Activated CD8-positive, alpha-beta T cell treated with anti-CD3 and anti-CD28 coated beads for 36 hours (primary cell): ENCODE results near the gene NDUFV2. TPM values are rescaled to one million over a fixed set of nuclear protein-coding genes. Genes with fewer than 3 reads are reported as not detected.

ENCODE experiments used
- ATAC-seq: fragments of 200-7000 bp; cut with Tn5 transposase; one replicate; pipeline ENCODE4 v1.10.0; 2021; ENCODE audit warnings: mild to moderate bottlenecking, moderate library complexity
- CTCF ChIA-PET: fragments of 350-600 bp; sonication (Branson Sonifier 250); formaldehyde crosslinking; loops from one replicate; lab custom pipeline; 2021; ENCODE audit warnings: antibody characterized with exemption; lab: Charles Lee
- POLR2A ChIA-PET: fragments of 350-600 bp; sonication (Branson Sonifier 250); formaldehyde crosslinking; loops from one replicate; lab custom pipeline; 2021; ENCODE audit warnings: antibody characterized with exemption; lab: Charles Lee
- DNase-seq: peaks from one replicate; pipeline ENCODE4 v3.0.0-alpha.2; 2020
- H3K27ac Mint-ChIP-seq: one replicate; pipeline ENCODE4 v1.8.0; 2021; ENCODE audit warnings: mild to moderate bottlenecking, mixed read lengths
- H3K27me3 Mint-ChIP-seq: one replicate; pipeline ENCODE4 v1.8.0; 2021; ENCODE audit warnings: mixed read lengths
- H3K36me3 Mint-ChIP-seq: one replicate; pipeline ENCODE4 v1.8.0; 2021; ENCODE audit warnings: low read depth, mixed read lengths
- H3K4me1 Mint-ChIP-seq: one replicate; pipeline ENCODE4 v1.8.0; 2021; ENCODE audit warnings: low read depth, mixed read lengths
- H3K4me3 Mint-ChIP-seq: one replicate; pipeline ENCODE4 v1.8.0; 2021; ENCODE audit warnings: mild to moderate bottlenecking, moderate library complexity, mixed read lengths
- H3K9me3 Mint-ChIP-seq: one replicate; pipeline ENCODE4 v1.8.0; 2021; ENCODE audit warnings: mixed read lengths
- intact Hi-C: fragments of 100-400 bp; cut with micrococcal nuclease; formaldehyde crosslinking; loops from one replicate; pipeline ENCODE4 v1.10.0; 2022
- total RNA-seq, 2 experiments: library from RNA; stranded (reverse); gene quantifications; one replicate each; pipeline ENCODE4 v1.2.3, GENCODE V29; 2021
- TF ChIP-seq, protein P1 (sequence below): fragments of 200-600 bp; IDR thresholded peaks from one replicate; pipeline ENCODE4 v1.8.0; 2022; ENCODE audit warnings: antibody characterized with exemption, mild to moderate bottlenecking

Gene NDUFV2
- total RNA-seq, 2 experiments from 2014 or later, result 324 to 332 TPM

- DNase-seq (no peak), ATAC-seq (no peak)
- H3K4me3 Mint-ChIP-seq, result no peak overlapping the region
- TF ChIP-seq, protein P1, sequence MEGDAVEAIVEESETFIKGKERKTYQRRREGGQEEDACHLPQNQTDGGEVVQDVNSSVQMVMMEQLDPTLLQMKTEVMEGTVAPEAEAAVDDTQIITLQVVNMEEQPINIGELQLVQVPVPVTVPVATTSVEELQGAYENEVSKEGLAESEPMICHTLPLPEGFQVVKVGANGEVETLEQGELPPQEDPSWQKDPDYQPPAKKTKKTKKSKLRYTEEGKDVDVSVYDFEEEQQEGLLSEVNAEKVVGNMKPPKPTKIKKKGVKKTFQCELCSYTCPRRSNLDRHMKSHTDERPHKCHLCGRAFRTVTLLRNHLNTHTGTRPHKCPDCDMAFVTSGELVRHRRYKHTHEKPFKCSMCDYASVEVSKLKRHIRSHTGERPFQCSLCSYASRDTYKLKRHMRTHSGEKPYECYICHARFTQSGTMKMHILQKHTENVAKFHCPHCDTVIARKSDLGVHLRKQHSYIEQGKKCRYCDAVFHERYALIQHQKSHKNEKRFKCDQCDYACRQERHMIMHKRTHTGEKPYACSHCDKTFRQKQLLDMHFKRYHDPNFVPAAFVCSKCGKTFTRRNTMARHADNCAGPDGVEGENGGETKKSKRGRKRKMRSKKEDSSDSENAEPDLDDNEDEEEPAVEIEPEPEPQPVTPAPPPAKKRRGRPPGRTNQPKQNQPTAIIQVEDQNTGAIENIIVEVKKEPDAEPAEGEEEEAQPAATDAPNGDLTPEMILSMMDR, result no peak
- H3K27ac Mint-ChIP-seq, result no peak overlapping the region
- no peaks in the 10 kb centered on the region for H3K27me3 Mint-ChIP-seq
- CTCF ChIA-PET, result interaction anchor here (1.0 to 1.5 kb wide), 3 partner anchors 11 to 47 kb away, joined by 4 to 7 read pairs (median 5); partner anchors contain the start of gene ANKRD12
- intact Hi-C loops, result no loop called here
- POLR2A ChIA-PET, result interaction anchor here (0.7 to 3.7 kb wide), 4 partner anchors 7 to 14 kb away, joined by 3 to 63 read pairs (median 9); partner anchors contain the start of gene ANKRD12
- H3K36me3 Mint-ChIP-seq, result peaks cover 71% of the 10 kb centered on the region
- H3K4me1 Mint-ChIP-seq, result peaks cover 61% of the 10 kb centered on the region
- H3K9me3 Mint-ChIP-seq, result no peaks in the 10 kb centered on the region
Measured at GRCh38 chr18:9124824-9125223, 22.3 kb downstream of the NDUFV2 start.

GRCh38 chr18:9126337-9126736 lies 23.8 kb downstream of the NDUFV2 start:
- Mint-ChIP-seq H3K27me3 (no peaks in the 10 kb centered on the region), H3K36me3 (peaks cover 65% of the 10 kb centered on the region), H3K9me3 (no peaks in the 10 kb centered on the region), H3K4me3 (no peak overlapping the region), H3K4me1 (peaks cover 54% of the 10 kb centered on the region), H3K27ac (peak overlapping the region; percentile 42)
- CTCF ChIA-PET, result interaction anchor here (1.1 to 2.4 kb wide), 4 partner anchors 9 to 52 kb away, joined by 4 to 13 read pairs (median 6); partner anchors contain the start of gene ANKRD12
- no peak for DNase-seq
- POLR2A ChIA-PET, result interaction anchor here (1.1 to 3.7 kb wide), 5 partner anchors 9 to 53 kb away, joined by 4 to 63 read pairs (median 10); partner anchors contain the start of gene ANKRD12
- TF ChIP-seq, protein P1, result no peak
- intact Hi-C loops, result no loop called here
- no peak for ATAC-seq

DNA sequence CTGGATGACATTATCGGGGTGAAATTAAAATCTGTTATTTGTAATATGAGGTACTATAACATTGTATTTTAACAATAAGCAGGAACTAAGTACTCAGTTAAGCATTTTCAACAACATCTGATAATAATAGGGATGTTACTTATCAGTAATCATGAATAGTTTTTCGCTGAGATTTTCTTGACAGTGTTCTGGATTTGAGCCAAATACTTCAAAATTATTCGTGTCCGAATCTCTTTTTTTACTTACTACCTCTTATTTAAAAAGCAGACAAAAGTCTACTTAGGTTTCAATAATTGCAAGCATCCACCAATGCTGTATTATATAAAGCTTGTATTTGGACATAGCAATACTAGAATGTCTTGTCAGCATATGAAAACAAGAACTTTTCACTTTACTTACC lies 27.7 kb downstream of the NDUFV2 start:
- CTCF ChIA-PET, result interaction anchor here (1.4 kb wide), 1 partner anchor 18 kb away, joined by 3 read pairs; no protein-coding TSS in a partner anchor
- Mint-ChIP-seq H3K4me1 (peaks cover 49% of the 10 kb centered on the region), H3K36me3 (peaks cover 66% of the 10 kb centered on the region)

GRCh38 chr18:9130806-9131205 lies 28.3 kb downstream of the NDUFV2 start:
- TF ChIP-seq, protein P1, result no peak
- Mint-ChIP-seq H3K27me3 (no peaks in the 10 kb centered on the region), H3K9me3 (no peaks in the 10 kb centered on the region), H3K4me1 (peaks cover 44% of the 10 kb centered on the region), H3K4me3 (no peak overlapping the region), H3K36me3 (peaks cover 65% of the 10 kb centered on the region), H3K27ac (peak overlapping the region; percentile 56)
- DNase-seq (no peak), ATAC-seq (no peak)
- ChIA-PET CTCF (no interaction called here), POLR2A (interaction anchor here (13.6 kb wide), 1 partner anchor 15 kb away, joined by 278 read pairs; no protein-coding TSS in a partner anchor)
- intact Hi-C loops, result no loop called here

More for the DNA sequence above, 27.7 kb downstream of the NDUFV2 start:
- H3K27me3 Mint-ChIP-seq, result no peaks in the 10 kb centered on the region
- DNase-seq (no peak), ATAC-seq (no peak)
- POLR2A ChIA-PET, result interaction anchor here (1.0 to 1.1 kb wide), 2 partner anchors 9 to 34 kb away, joined by 3 read pairs; no protein-coding TSS in a partner anchor
- peak overlapping the region; percentile 47 for H3K27ac Mint-ChIP-seq
- no peaks in the 10 kb centered on the region for H3K9me3 Mint-ChIP-seq
- H3K4me3 Mint-ChIP-seq, result no peak overlapping the region
- TF ChIP-seq, protein P1, result no peak
- intact Hi-C loops, result no loop called here

GRCh38 chr18:9132628-9133027 lies 30.1 kb downstream of the NDUFV2 start:
- ChIA-PET POLR2A (interaction anchor here (1.4 to 13.6 kb wide), 2 partner anchors 17 to 27 kb away, joined by 5 to 278 read pairs; no protein-coding TSS in a partner anchor), CTCF (no interaction called here)

More at GRCh38 chr18:9132628-9133027, 30.1 kb downstream of the NDUFV2 start:
- intact Hi-C loops, result no loop called here
- H3K4me3 Mint-ChIP-seq, result no peak overlapping the region
- H3K4me1 Mint-ChIP-seq, result peaks cover 41% of the 10 kb centered on the region
- peaks cover 57% of the 10 kb centered on the region for H3K36me3 Mint-ChIP-seq
- peak overlapping the region; percentile 38 for H3K27ac Mint-ChIP-seq
- ATAC-seq (no peak), DNase-seq (no peak)
- TF ChIP-seq, protein P1, result no peak
- no peaks in the 10 kb centered on the region for H3K27me3 Mint-ChIP-seq
- H3K9me3 Mint-ChIP-seq, result no peaks in the 10 kb centered on the region
